Liver (tissue), 9 donors: Measurements from ENCODE around the gene FAM76B. TPM values are rescaled to one million over a fixed set of nuclear protein-coding genes. Genes with fewer than 3 reads are reported as not detected.
"Not testable (repeated sequence)": the region's sequence is repeated elsewhere in the genome, so short reads cannot be mapped to it uniquely, and the experiment has no call there.

ENCODE experiments used
- DNase-seq: peaks from one replicate; pipeline ENCODE4 v3.0.0-alpha.2; 2017; ENCODE audit warnings: low spot score
- H3K27ac ChIP-seq, 2 donors: one replicate each; pipeline ENCODE4 v1.7.0; 2013; ENCODE audit warnings: inconsistent platforms in 2 of 2, low read length in 2 of 2, control low read depth in 1 of 2, low read depth in 1 of 2, mild to moderate bottlenecking in 1 of 2
- H3K27me3 ChIP-seq, 4 donors: one replicate each; pipeline versions ENCODE4 v1.6.1 to v1.7.0; 2013; ENCODE audit warnings: low read length in 3 of 4, inconsistent platforms in 1 of 4, mild to moderate bottlenecking in 1 of 4, moderate library complexity in 1 of 4; ENCODE audit not compliant: control insufficient read depth in 4 of 4, insufficient read depth in 4 of 4
- H3K36me3 ChIP-seq, 4 donors: one replicate each; pipeline versions ENCODE4 v1.6.1 to v1.7.0; 2013; ENCODE audit warnings: low read length in 3 of 4, mild to moderate bottlenecking in 3 of 4, low read depth in 1 of 4, moderate library complexity in 1 of 4; ENCODE audit not compliant: control insufficient read depth in 4 of 4, insufficient read depth in 3 of 4
- H3K4me1 ChIP-seq, 4 donors: one replicate each; pipeline versions ENCODE4 v1.6.1 to v1.7.0; 2013; ENCODE audit warnings: low read length in 3 of 4, mild to moderate bottlenecking in 3 of 4, moderate library complexity in 1 of 4; ENCODE audit not compliant: control insufficient read depth in 4 of 4, insufficient read depth in 4 of 4
- H3K4me3 ChIP-seq, 3 donors: one replicate each; pipeline versions ENCODE4 v1.6.1 to v1.7.0; 2013; ENCODE audit warnings: low read length in 3 of 3, control low read depth in 1 of 3, low read depth in 1 of 3, mild to moderate bottlenecking in 1 of 3
- H3K9ac ChIP-seq, 2 donors: one replicate each; pipeline ENCODE4 v1.7.0; 2013; ENCODE audit warnings: low read length in 2 of 2, mild to moderate bottlenecking in 2 of 2, moderate library complexity in 2 of 2, control low read depth in 1 of 2, low read depth in 1 of 2
- H3K9me3 ChIP-seq, 4 donors: one replicate each; pipeline versions ENCODE4 v1.6.1 to v1.7.0; 2013; ENCODE audit warnings: low read length in 3 of 4; ENCODE audit not compliant: control insufficient read depth in 4 of 4
- FOXA1 ChIP-seq: IDR thresholded peaks from 2 replicates; pipeline ENCODE4 v1.6.1; 2016; ENCODE audit warnings: antibody characterized with exemption
- GABPA ChIP-seq, 2 donors: IDR thresholded peaks in 1 of 2; conservative IDR thresholded peaks in 1 of 2; 2 replicates each; pipeline ENCODE4 v1.6.1; 2016; ENCODE audit warnings: antibody characterized with exemption in 2 of 2, mild to moderate bottlenecking in 1 of 2, moderate library complexity in 1 of 2
- HNF4A ChIP-seq, 2 donors: conservative IDR thresholded peaks; 2 replicates each; pipeline ENCODE4 v1.6.1; 2016; ENCODE audit warnings: antibody characterized with exemption in 2 of 2, mild to moderate bottlenecking in 2 of 2
- JUND ChIP-seq, 2 donors: IDR thresholded peaks; 2 replicates each; pipeline ENCODE4 v1.6.1; 2016; ENCODE audit warnings: antibody characterized with exemption in 2 of 2
- NR2F2 ChIP-seq: IDR thresholded peaks from 2 replicates; pipeline ENCODE4 v1.6.1; 2016; ENCODE audit warnings: antibody characterized with exemption
- RAD21 ChIP-seq, 2 donors: IDR thresholded peaks; 2 replicates each; pipeline ENCODE4 v1.6.1; 2016; ENCODE audit warnings: antibody characterized with exemption in 2 of 2, mild to moderate bottlenecking in 2 of 2
- RXRA ChIP-seq, 2 donors: IDR thresholded peaks; 2 replicates each; pipeline ENCODE4 v1.6.1; 2017 to 2018; ENCODE audit warnings: antibody characterized with exemption in 2 of 2, mild to moderate bottlenecking in 1 of 2
- SP1 ChIP-seq: IDR thresholded peaks from 2 replicates; pipeline ENCODE4 v1.6.1; 2018; ENCODE audit warnings: antibody characterized with exemption, mild to moderate bottlenecking
- TAF1 ChIP-seq: conservative IDR thresholded peaks from 2 replicates; pipeline ENCODE4 v1.6.1; 2016; ENCODE audit warnings: antibody characterized with exemption, mild to moderate bottlenecking
- WGBS: extraction: QIAGEN DNeasy Blood & Tissue Kit; methylation state at CpG from one replicate; pipeline ENCODE4 v1.1.7; 2013; 5-methylcytosine and 5-hydroxymethylcytosine counted together
- polyA plus RNA-seq, 2 donors: library from polyadenylated mRNA; stranded (reverse) in 1 of 2; unstranded in 1 of 2; fragments of 200-250 nt in 1 of 2; fragments of >200 nt in 1 of 2; fragmentation: Nextera tagmentation in 1 of 2; extraction: Ambion mirVana in 1 of 2; gene quantifications; one replicate each; pipeline versions ENCODE4 v1.2.1 to v1.2.3, GENCODE V29; 2013 to 2015
- total RNA-seq, 2 donors: library from RNA; depleted of rRNA; stranded (reverse); fragments of >200 nt; gene quantifications; one replicate each; pipeline ENCODE4 v1.2.3, GENCODE V29; 2014
- TF ChIP-seq, protein P1 (sequence below): IDR thresholded peaks from 2 replicates; pipeline ENCODE4 v1.6.1; 2016; ENCODE audit warnings: antibody characterized with exemption, mild to moderate bottlenecking
- TF ChIP-seq, protein P2 (sequence below): fragments of 150-350 bp; IDR thresholded peaks from 2 replicates; pipeline ENCODE4 v1.5.1; 2017; ENCODE audit warnings: improper control_type of control experiment, low read depth, low read length; ENCODE audit not compliant: missing input control
- TF ChIP-seq, protein P3 (sequence below): IDR thresholded peaks from 2 replicates; pipeline ENCODE4 v1.6.1; 2016; ENCODE audit warnings: antibody characterized with exemption
- TF ChIP-seq, protein P4 (sequence below): IDR thresholded peaks from 2 replicates; pipeline ENCODE4 v1.6.1; 2016; ENCODE audit warnings: antibody characterized with exemption
- donor health status: healthy.
- donor health status: healthy.
- donor health status: healthy.
- donor health status: healthy.
- donor health status: healthy.

The FAM76B gene
- total and polyA plus RNA-seq, 4 donors, result 5.0 to 62.9 (median 19.3) TPM

DNA sequence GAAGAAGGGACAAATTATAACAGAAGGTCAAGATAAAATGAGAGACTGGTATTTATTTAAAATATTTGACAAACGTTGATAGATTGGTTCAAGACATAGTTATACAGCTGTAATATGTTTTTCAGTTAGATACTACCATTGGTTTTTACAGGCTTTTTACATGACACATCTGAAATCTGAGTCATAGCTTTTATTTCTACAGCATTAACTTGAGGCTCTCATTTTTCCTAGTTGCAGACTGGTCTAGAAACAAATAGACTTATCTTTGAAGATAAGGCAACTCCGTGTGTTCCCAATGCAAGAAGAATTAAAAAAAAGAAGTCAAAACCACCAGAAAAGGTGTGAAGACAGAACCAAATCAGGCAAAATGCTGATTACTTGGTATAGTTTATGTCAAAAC, 32.1 kb upstream of the FAM76B start:
- Histone ChIP-seq H3K9me3 (no peaks in the 10 kb centered on the region), H3K36me3 (peaks cover 9 to 47% (median 35%) of the 10 kb centered on the region in 4 donors), H3K9ac (no peak overlapping the region), H3K27ac (no peak overlapping the region), H3K4me3 (no peak overlapping the region), H3K27me3 (no peaks in the 10 kb centered on the region), H3K4me1 (no peaks in the 10 kb centered on the region)
- 82% methylated on average over 2 of the region's 2 CpGs for WGBS
- DNase-seq, result no peak
- TF ChIP-seq RXRA (IDR thresholded peaks at IDR 0.05), result no peak
- no peak for TF ChIP-seq FOXA1
- TF ChIP-seq, protein P1, sequence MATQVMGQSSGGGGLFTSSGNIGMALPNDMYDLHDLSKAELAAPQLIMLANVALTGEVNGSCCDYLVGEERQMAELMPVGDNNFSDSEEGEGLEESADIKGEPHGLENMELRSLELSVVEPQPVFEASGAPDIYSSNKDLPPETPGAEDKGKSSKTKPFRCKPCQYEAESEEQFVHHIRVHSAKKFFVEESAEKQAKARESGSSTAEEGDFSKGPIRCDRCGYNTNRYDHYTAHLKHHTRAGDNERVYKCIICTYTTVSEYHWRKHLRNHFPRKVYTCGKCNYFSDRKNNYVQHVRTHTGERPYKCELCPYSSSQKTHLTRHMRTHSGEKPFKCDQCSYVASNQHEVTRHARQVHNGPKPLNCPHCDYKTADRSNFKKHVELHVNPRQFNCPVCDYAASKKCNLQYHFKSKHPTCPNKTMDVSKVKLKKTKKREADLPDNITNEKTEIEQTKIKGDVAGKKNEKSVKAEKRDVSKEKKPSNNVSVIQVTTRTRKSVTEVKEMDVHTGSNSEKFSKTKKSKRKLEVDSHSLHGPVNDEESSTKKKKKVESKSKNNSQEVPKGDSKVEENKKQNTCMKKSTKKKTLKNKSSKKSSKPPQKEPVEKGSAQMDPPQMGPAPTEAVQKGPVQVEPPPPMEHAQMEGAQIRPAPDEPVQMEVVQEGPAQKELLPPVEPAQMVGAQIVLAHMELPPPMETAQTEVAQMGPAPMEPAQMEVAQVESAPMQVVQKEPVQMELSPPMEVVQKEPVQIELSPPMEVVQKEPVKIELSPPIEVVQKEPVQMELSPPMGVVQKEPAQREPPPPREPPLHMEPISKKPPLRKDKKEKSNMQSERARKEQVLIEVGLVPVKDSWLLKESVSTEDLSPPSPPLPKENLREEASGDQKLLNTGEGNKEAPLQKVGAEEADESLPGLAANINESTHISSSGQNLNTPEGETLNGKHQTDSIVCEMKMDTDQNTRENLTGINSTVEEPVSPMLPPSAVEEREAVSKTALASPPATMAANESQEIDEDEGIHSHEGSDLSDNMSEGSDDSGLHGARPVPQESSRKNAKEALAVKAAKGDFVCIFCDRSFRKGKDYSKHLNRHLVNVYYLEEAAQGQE, result no peak
- no peak for TF ChIP-seq NR2F2
- no peak for TF ChIP-seq RAD21 (IDR thresholded peaks at IDR 0.05)
- no peak for TF ChIP-seq JUND (IDR thresholded peaks at IDR 0.05)
- no peak for TF ChIP-seq GABPA (IDR thresholded peaks at IDR 0.05 in 1 of 2, conservative IDR thresholded peaks at IDR 0.05 in 1 of 2)
- TF ChIP-seq, protein P2, sequence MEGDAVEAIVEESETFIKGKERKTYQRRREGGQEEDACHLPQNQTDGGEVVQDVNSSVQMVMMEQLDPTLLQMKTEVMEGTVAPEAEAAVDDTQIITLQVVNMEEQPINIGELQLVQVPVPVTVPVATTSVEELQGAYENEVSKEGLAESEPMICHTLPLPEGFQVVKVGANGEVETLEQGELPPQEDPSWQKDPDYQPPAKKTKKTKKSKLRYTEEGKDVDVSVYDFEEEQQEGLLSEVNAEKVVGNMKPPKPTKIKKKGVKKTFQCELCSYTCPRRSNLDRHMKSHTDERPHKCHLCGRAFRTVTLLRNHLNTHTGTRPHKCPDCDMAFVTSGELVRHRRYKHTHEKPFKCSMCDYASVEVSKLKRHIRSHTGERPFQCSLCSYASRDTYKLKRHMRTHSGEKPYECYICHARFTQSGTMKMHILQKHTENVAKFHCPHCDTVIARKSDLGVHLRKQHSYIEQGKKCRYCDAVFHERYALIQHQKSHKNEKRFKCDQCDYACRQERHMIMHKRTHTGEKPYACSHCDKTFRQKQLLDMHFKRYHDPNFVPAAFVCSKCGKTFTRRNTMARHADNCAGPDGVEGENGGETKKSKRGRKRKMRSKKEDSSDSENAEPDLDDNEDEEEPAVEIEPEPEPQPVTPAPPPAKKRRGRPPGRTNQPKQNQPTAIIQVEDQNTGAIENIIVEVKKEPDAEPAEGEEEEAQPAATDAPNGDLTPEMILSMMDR, result no peak

DNA sequence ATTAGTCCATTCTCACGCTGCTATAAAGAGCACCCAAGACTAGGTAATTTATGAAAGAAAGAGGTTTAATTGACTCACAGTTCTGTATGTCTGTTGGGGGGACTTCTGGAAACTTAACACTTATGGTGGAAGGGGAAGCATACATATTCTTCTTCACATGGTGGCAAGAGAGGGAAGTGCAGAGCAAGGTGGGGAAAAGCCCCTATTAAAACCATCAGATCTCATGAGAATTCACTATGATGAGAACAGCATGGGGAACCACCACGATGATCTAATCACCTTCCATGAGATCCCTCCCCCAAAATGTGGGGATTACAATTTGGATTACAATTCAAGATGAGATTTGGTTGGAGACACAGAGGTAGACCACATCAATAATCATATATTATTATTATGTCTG, 26.5 kb upstream of the FAM76B start:
- no peaks in the 10 kb centered on the region for H3K4me1 ChIP-seq
- WGBS, result 97% methylated on average over 2 of the region's 2 CpGs
- TF ChIP-seq RXRA (IDR thresholded peaks at IDR 0.05), result no peak
- no peak for TF ChIP-seq FOXA1
- no peak for TF ChIP-seq SP1
- TF ChIP-seq TAF1, result no peak
- TF ChIP-seq GABPA (IDR thresholded peaks at IDR 0.05 in 1 of 2, conservative IDR thresholded peaks at IDR 0.05 in 1 of 2), result no peak
- TF ChIP-seq, protein P3, sequence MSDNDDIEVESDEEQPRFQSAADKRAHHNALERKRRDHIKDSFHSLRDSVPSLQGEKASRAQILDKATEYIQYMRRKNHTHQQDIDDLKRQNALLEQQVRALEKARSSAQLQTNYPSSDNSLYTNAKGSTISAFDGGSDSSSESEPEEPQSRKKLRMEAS, result no peak
- TF ChIP-seq, protein P1, result no peak
- TF ChIP-seq, protein P4, sequence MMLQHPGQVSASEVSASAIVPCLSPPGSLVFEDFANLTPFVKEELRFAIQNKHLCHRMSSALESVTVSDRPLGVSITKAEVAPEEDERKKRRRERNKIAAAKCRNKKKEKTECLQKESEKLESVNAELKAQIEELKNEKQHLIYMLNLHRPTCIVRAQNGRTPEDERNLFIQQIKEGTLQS, result no peak
- no peak for TF ChIP-seq HNF4A (conservative IDR thresholded peaks at IDR 0.05)
- TF ChIP-seq RAD21 (IDR thresholded peaks at IDR 0.05), result no peak
- TF ChIP-seq, protein P2, result no peak
- no peak overlapping the region for H3K9ac ChIP-seq
- H3K36me3 ChIP-seq, result peaks cover 2 to 25% (median 19%) of the 10 kb centered on the region in 4 donors
- H3K27me3 ChIP-seq, result no peaks in the 10 kb centered on the region
- H3K4me3 ChIP-seq, result no peak overlapping the region
- no peak overlapping the region for H3K27ac ChIP-seq
- no peak for DNase-seq
- H3K9me3 ChIP-seq, result no peaks in the 10 kb centered on the region

DNA sequence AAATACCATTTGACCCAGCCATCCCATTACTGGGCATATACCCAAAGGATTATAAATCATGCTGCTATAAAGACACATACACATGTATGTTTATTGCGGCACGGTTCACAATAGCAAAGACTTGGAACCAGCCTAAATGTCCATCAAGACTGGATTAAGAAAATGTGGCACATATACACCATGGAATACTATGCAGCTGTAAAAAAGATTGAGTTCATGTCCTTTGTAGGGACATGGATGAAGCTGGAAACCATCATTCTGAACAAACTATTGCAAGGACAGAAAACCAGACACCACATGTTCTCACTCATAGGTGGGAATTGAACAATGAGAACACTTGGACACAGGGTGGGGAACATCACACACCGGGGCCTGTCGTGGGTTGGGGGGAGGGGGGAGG, 21.5 kb upstream of the FAM76B start:
- H3K9me3 ChIP-seq, DNase-seq, H3K27me3 ChIP-seq, H3K27ac ChIP-seq, H3K9ac ChIP-seq, H3K4me3 ChIP-seq, H3K4me1 ChIP-seq: not testable (repeated sequence)
- H3K36me3 ChIP-seq, result peaks cover 0 to 13% (median 6%) of the 10 kb centered on the region in 4 donors
- WGBS, result 99% methylated on average over 4 of the region's 4 CpGs
